Naive thymus-derived CD8-positive, alpha-beta T cell (primary cell): ENCODE data around the gene SPATA24. TPM values are rescaled to one million over a fixed set of nuclear protein-coding genes. Genes with fewer than 3 reads are reported as not detected.
"Not testable (repeated sequence)": the region's sequence is repeated elsewhere in the genome, so short reads cannot be mapped to it uniquely, and the experiment has no call there.

Experiments
- ATAC-seq, 2 donors: fragments of 150-1000 bp; cut with Tn5 transposase in 1 of 2; sonication (Bioruptor Pico), chemical (Tn5 transposase) in 1 of 2; 1 replicate in 1 of 2; 2 replicates in 1 of 2; pipeline ENCODE4 v1.10.0; 2021; ENCODE audit warnings: mild to moderate bottlenecking in 2 of 2, moderate library complexity in 2 of 2
- POLR2A ChIA-PET: fragments of 350-600 bp; sonication (Branson Sonifier 250); formaldehyde crosslinking; loops from one replicate; lab custom pipeline; 2021; ENCODE audit warnings: antibody characterized with exemption; lab: Charles Lee
- DNase-seq, 10 donors: peaks; one replicate each; pipeline versions ENCODE4 v3.0.0 to v3.0.0-alpha.2; 2020 to 2022
- H3K27ac Mint-ChIP-seq, 10 donors: one replicate each; pipeline ENCODE4 v1.8.0; 2020 to 2022; ENCODE audit warnings: mild to moderate bottlenecking in 10 of 10, mixed read lengths in 10 of 10, moderate library complexity in 4 of 10, inconsistent platforms in 1 of 10
- H3K27me3 Mint-ChIP-seq, 5 donors: one replicate each; pipeline ENCODE4 v1.8.0; 2021 to 2022; ENCODE audit warnings: mixed read lengths in 5 of 5
- H3K36me3 Mint-ChIP-seq, 3 donors: one replicate each; pipeline ENCODE4 v1.8.0; 2020 to 2022; ENCODE audit warnings: mixed read lengths in 3 of 3, mild to moderate bottlenecking in 2 of 3, inconsistent platforms in 1 of 3
- H3K4me1 Mint-ChIP-seq, 4 donors: one replicate each; pipeline ENCODE4 v1.8.0; 2021 to 2022; ENCODE audit warnings: mixed read lengths in 4 of 4
- H3K4me3 Mint-ChIP-seq, 10 donors: one replicate each; pipeline ENCODE4 v1.8.0; 2020 to 2022; ENCODE audit warnings: mild to moderate bottlenecking in 10 of 10, mixed read lengths in 10 of 10, moderate library complexity in 6 of 10, inconsistent platforms in 1 of 10
- H3K9me3 Mint-ChIP-seq, 9 donors: one replicate each; pipeline ENCODE4 v1.8.0; 2020 to 2022; ENCODE audit warnings: mixed read lengths in 9 of 9, mild to moderate bottlenecking in 3 of 9, inconsistent platforms in 1 of 9, moderate library complexity in 1 of 9
- polyA plus RNA-seq, 3 donors: library from polyadenylated mRNA; unstranded; fragments of 300-500 nt; fragmentation: Illumina TruSeq; gene quantifications; one replicate each; pipeline ENCODE4 v1.2.3, GENCODE V29; 2021
- total RNA-seq, 8 experiments: library from RNA in 2 of 8; stranded (reverse) in 2 of 8; gene quantifications; one replicate each; pipeline ENCODE4 v1.2.3 and lab custom pipeline; 2021 to 2026

Gene SPATA24, protein sequence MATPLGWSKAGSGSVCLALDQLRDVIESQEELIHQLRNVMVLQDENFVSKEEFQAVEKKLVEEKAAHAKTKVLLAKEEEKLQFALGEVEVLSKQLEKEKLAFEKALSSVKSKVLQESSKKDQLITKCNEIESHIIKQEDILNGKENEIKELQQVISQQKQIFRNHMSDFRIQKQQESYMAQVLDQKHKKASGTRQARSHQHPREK
- 1 to 10 TPM; 4.4 to 4.6 TPM for total RNA-seq
- 1 to 10 TPM; 2.9 to 8.7 (median 4.3) TPM for polyA plus RNA-seq
- total RNA-seq (lab: John Stamatoyannopoulos, UW): 2.2 to 3.9 (median 2.9) reads per million in 6 experiments

DNA sequence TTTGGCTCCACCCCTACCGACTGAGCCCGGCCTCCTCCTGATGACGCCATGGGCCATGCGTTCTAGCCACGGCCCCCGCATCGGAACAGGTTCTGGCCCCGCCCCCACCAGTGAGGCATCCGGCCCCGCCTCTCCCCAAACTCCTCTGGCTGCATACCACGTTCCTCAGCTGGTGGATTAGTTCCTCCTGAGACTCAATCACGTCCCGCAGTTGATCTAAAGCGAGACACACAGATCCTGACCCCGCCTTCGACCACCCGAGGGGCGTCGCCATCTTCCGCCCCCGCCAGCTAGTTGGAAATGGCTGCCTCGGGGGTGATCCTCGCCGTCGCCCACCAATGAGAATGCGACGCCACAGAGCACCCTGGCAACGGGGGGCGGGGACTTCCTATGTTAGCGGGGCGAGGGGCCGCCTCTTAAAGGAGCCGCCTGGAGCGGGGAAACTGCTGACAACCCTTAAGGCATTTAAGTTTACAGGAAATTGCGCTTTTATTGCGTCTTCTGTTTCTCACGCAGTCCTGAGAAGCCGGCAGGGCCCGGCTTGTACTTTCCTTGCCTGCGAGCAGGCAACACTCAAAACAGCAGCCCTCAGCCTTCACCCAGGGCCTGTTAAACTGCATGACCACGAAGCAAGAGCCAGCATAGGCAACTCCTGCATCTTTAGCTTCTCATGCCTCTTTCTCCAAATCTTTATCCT lies at the start of gene SPATA24:
TSS of gene SPATA24 (minus strand) at position 303 of the 697 bp plus-strand sequence. CDS start at position 274, 29 bp downstream.
- Mint-ChIP-seq H3K36me3 (peaks cover 0 to 5% (median 4%) of the 10 kb centered on the region in 3 donors), H3K4me1 (peaks cover 24 to 45% (median 30%) of the 10 kb centered on the region in 4 donors), H3K9me3 (no peaks in the 10 kb centered on the region), H3K27ac (peak within 1 kb of the TSS; percentile 95 to 100 (median 99)), H3K4me3 (peak within 1 kb of the TSS; percentile 87 to 99 (median 96)), H3K27me3 (no peaks in the 10 kb centered on the region)
- ATAC-seq: peak; percentile 89 to 91
- peak; percentile 94 to 99 (median 98) for DNase-seq
- POLR2A ChIA-PET: interaction anchor here (0.6 to 3.1 kb wide), 13 partner anchors 11 to 861 kb away, joined by 3 to 19 read pairs (median 4); partner anchors contain the start of genes DNAJC18, ETF1, MATR3 and PAIP2

DNA sequence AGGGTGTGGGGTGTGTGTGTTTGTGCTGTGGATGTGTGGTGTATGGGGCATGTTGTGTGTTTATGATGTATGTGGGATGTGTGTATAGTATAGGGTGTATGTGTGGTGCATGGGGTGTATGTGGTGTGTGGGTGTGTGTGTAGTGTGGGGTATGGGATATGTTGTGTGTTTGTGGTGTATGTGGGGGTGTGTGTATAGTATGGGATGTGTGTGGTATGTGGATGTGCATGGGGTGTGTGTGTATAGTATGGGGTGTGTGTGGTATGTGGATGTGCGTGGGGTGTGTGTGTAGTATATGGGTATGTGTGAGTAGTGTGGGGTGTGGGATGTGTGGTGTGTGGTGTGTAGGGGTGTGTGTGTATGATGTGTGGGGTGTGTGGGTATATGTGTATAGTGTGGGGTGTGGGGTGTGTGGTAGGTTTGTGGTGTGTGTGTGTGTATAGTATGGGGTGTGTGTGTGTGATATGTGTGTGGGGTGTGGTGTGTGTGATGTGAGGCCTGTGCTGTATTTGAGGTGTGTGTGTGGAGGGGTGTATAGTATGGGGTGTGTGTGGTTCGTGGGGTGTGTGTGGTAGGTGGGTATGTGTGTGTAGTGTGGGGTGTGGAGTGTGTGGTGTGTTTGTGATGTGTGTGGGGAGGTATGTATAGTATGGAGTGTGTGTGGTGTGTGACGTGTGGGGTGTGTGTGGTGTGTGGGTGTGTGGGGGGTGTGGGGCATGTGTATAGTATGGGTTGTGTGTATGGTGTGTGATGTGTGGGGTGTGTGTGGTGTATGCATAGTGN lies 48.2 kb upstream of the SPATA24 start:
- POLR2A ChIA-PET: no interaction called here
- Mint-ChIP-seq H3K27ac (no peak overlapping the region), H3K27me3 (no peaks in the 10 kb centered on the region), H3K4me3 (no peak overlapping the region), H3K4me1 (peaks cover 30 to 47% (median 40%) of the 10 kb centered on the region in 4 donors), H3K9me3 (no peaks in the 10 kb centered on the region), H3K36me3 (no peaks in the 10 kb centered on the region)
- DNase-seq (no peak), ATAC-seq (no peak)

DNA sequence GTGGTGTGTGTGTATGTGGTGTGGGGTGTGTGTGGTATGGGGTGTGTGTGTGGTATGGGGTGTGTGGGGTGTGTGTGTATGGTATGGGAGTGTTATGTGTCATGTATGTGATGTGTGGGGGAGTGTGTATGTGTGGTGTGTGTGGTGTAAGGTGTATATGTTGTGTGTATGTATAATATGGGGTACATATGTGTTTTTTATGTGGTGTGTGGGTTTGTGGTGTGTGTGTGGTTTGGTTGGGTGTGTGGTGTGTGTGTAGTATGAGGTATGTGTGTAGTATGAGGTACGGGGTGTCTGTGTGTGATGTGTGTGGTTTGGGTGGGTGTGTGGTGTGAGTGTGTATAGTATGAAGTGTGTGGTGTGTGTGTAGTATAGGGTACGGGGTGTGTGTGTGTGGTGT lies 47.3 kb upstream of the SPATA24 start:
- POLR2A ChIA-PET: no interaction called here

DNA sequence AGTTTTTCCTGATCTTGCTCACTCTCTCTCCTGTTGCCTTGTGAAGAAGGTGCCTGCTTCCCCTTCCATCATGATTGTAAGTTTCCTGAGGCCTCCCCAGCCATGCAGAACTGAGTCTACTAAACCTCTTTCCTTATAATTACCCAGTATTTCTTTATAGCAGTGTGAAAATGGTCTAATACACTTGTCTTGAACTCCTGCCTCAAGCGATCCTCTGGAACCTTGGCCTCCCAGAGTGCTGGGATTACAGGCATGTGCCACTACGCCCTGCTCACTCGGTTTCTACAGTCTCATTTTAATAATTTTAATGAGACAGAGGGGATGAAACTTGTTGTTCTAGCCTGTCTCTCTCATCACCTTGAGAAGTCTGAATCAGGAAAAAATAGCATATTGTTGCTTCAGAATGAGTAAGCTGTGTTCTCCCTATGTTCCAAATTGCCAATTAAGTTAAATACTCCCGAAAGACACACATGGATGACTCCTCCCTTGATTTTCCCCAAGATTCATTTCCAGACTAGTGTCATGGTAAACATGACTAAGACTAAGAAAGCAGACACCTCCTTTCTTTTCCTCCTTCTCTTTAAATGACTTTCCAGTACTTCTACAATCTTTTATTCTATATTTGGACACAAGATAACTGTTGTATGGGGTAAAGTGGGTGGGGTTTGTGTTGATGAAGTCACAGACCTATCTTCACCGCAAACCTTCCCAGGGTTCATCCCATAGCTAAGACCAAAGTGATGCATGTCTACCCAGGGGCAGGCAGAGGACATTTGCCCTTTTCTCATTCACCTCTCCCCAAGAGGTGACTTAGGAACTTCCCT lies 43.3 kb upstream of the SPATA24 start:
- H3K4me1 Mint-ChIP-seq: peaks cover 16 to 42% (median 30%) of the 10 kb centered on the region in 4 donors
- peak overlapping the region in 3 of 10 donors; percentile 11 to 86 (median 27) for H3K27ac Mint-ChIP-seq
- H3K27me3 Mint-ChIP-seq: no peaks in the 10 kb centered on the region
- no peak for DNase-seq
- H3K9me3 Mint-ChIP-seq: no peaks in the 10 kb centered on the region
- H3K4me3 Mint-ChIP-seq: no peak overlapping the region
- no peaks in the 10 kb centered on the region for H3K36me3 Mint-ChIP-seq
- ATAC-seq: no peak
- POLR2A ChIA-PET: interaction anchor here (0.7 to 1.9 kb wide), 4 partner anchors 8 to 16 kb away, joined by 3 to 15 read pairs (median 4); partner anchors contain the start of gene DNAJC18

More for the DNA sequence above, 47.3 kb upstream of the SPATA24 start:
- Mint-ChIP-seq H3K27ac (no peak overlapping the region), H3K27me3 (no peaks in the 10 kb centered on the region), H3K4me1 (peaks cover 26 to 47% (median 33%) of the 10 kb centered on the region in 4 donors), H3K36me3 (no peaks in the 10 kb centered on the region), H3K4me3 (no peak overlapping the region), H3K9me3 (no peaks in the 10 kb centered on the region)
- DNase-seq (no peak), ATAC-seq (no peak)

DNA sequence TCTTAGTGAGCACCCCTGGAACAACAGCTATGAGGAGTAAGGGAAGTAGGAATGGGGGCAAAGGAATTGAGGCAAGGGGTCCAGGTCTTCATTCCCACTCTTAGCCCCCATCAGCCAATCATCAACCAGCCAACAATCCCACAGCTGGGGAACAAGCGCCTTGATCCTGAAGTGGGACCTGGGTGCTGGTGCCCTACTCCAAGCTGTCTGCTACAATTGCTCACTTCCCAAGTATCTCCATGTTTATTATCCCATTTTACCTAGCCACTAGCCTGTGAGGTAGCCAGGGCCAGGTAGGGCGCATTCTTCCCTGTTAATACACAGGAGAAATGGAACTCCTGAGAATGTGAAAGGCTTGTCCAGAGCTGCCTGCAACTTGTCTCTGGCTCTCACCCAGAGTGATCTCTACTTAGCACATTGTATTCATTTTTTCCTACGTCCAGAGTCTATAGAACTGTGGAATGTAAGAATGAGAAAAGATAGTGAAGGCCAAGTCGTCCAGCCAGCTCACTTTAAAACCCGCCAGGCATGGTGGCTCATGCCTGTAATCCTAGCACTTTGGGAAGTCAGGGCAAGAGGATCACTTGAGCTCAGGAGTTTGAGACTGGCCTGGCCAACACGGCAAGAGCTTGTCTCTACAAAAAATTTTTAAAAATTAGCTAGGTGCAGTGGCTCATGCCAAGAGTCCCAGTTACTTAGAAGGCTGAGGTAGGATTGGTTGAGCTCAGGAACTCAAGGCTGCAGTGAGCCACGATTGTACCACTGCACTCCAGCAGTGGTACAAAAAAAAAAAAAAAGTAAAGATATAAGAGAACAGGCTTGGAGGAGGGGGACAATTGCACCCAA lies 41.7 kb upstream of the SPATA24 start:
- Mint-ChIP-seq H3K4me1 (peaks cover 16 to 42% (median 30%) of the 10 kb centered on the region in 4 donors), H3K27ac (peak overlapping the region in 1 of 10 donors; percentile 63), H3K36me3 (no peaks in the 10 kb centered on the region), H3K9me3 (no peaks in the 10 kb centered on the region), H3K27me3 (peaks cover 0 to 2% (median 0%) of the 10 kb centered on the region in 5 donors), H3K4me3 (peak overlapping the region in 1 of 10 donors; percentile 6)
- no peak for ATAC-seq
- no peak for DNase-seq
- POLR2A ChIA-PET: interaction anchor here (0.6 to 1.3 kb wide), 4 partner anchors 10 to 153 kb away, joined by 3 to 5 read pairs (median 4); no protein-coding TSS in a partner anchor

GRCh38 chr5:139443831-139444453 lies 40.1 kb upstream of the SPATA24 start:
- H3K27ac Mint-ChIP-seq: peak overlapping the region in 8 of 10 donors; percentile 43 to 92 (median 82)
- H3K36me3 Mint-ChIP-seq: no peaks in the 10 kb centered on the region
- no peaks in the 10 kb centered on the region for H3K9me3 Mint-ChIP-seq
- peaks cover 0 to 2% (median 0%) of the 10 kb centered on the region in 5 donors for H3K27me3 Mint-ChIP-seq
- H3K4me3 Mint-ChIP-seq: peak overlapping the region in 6 of 10 donors; percentile 20 to 55 (median 30)
- H3K4me1 Mint-ChIP-seq: peaks cover 22 to 54% (median 37%) of the 10 kb centered on the region in 4 donors
- DNase-seq: no peak
- POLR2A ChIA-PET: interaction anchor here (0.6 to 2.2 kb wide), 5 partner anchors 14 to 147 kb away, joined by 3 to 8 read pairs (median 5); partner anchors contain the start of genes SMIM33 and STING1
- no peak for ATAC-seq

- H3K4me3 Mint-ChIP-seq: peak overlapping the region in 3 of 10 donors; percentile 93 to 100 (median 99)
- POLR2A ChIA-PET: interaction anchor here (1.4 to 3.8 kb wide), 3 partner anchors 18 to 71 kb away, joined by 11 to 30 read pairs (median 22); partner anchors contain the start of gene STING1
- peak overlapping the region in 4 of 10 donors; percentile 40 to 99 (median 91) for H3K27ac Mint-ChIP-seq
These were observed 36.5 kb upstream of the SPATA24 start for GRCh38 chr5:139440416-139440815.

DNA sequence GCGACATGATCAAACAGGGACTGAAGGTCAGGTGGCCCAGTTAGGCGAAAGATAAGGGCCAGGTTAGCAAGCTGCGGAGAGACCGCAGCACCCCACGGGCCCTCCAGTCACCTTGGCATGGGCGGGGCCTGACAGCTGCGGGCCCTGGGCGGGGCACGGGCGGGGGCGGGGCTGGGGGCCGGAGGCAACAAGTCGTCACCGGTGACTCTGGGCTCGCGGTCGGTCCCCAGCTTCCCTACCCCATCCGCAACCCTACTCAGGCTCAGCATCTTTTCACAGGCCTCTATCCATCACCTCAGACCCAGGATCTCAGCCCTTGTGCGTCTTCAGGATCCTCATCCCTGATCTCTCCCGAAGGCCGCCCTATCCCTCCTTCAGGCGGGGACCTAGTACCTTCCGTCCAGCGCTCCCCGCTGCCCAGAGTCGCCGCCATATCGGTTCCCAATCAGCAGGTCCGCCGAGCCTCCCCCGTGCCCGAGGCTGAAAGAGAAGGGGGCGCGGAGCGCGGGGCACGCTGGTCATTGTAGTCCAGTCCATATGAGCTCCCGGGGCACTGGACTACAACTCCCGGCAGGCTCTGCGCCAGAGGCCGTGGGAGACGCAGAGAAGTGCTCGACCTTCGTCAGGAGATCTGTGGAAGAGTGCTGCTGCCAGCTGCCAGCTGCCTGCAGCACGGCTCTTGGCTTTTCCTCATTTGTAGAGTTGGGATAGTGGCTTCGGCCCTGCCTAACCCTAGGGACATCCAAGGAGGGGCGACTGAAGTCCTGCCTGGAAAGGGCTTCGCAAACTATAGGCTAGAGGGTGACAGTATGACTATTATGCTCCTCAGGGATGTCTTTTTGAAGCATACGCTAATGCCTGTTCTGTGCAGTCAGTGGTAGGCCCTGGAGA lies 35.4 kb upstream of the SPATA24 start, which contains the start of gene DNAJC18:
TSS of gene DNAJC18 (minus strand) at position 513 of the 891 bp plus-strand sequence. CDS start at position 433, 80 bp downstream.
- Mint-ChIP-seq H3K27me3 (peaks cover 0 to 2% (median 0%) of the 10 kb centered on the region in 5 donors), H3K36me3 (peaks cover 0 to 13% (median 0%) of the 10 kb centered on the region in 3 donors), H3K9me3 (no peaks in the 10 kb centered on the region), H3K27ac (peak within 1 kb of the TSS; percentile 97 to 100 (median 99)), H3K4me3 (peak within 1 kb of the TSS; percentile 93 to 100 (median 98)), H3K4me1 (peaks cover 21 to 38% (median 34%) of the 10 kb centered on the region in 4 donors)
- POLR2A ChIA-PET: interaction anchor here (0.6 to 3.8 kb wide), 19 partner anchors 8 to 128 kb away, joined by 3 to 30 read pairs (median 4); partner anchors contain the start of genes ECSCR, PAIP2, SMIM33 and SPATA24
- peak; percentile 93 for ATAC-seq
- DNase-seq: peak; percentile 81 to 93 (median 86)

More at GRCh38 chr5:139440416-139440815, 36.5 kb upstream of the SPATA24 start:
- not testable (repeated sequence) for H3K36me3 Mint-ChIP-seq, H3K9me3 Mint-ChIP-seq, ATAC-seq, DNase-seq, H3K27me3 Mint-ChIP-seq
- H3K4me1 Mint-ChIP-seq: peaks cover 21 to 40% (median 36%) of the 10 kb centered on the region in 4 donors

GRCh38 chr5:139438707-139439012 lies 34.8 kb upstream of the SPATA24 start:
- Mint-ChIP-seq H3K4me3 (peak overlapping the region; percentile 93 to 100 (median 98)), H3K36me3 (peaks cover 0 to 15% (median 0%) of the 10 kb centered on the region in 3 donors), H3K4me1 (peaks cover 17 to 33% (median 28%) of the 10 kb centered on the region in 4 donors), H3K27me3 (peaks cover 0 to 2% (median 0%) of the 10 kb centered on the region in 5 donors), H3K27ac (peak overlapping the region; percentile 82 to 100 (median 99)), H3K9me3 (no peaks in the 10 kb centered on the region)
- DNase-seq: no peak
- POLR2A ChIA-PET: interaction anchor here (0.8 to 3.8 kb wide), 16 partner anchors 9 to 129 kb away, joined by 3 to 30 read pairs (median 4); partner anchors contain the start of genes ECSCR, PAIP2, SMIM33 and SPATA24
- ATAC-seq: peak in 1 of 2 donors; percentile 1
